BLaER1 treated with 17β-estradiol and CSF1 and Interleukin-3, amounts not matched to agents 10 nM and 100 nM (cell line): ENCODE data around the gene SOCS3.
A peak's percentile ranks its signal among the peaks of the same experiment; 100 is the strongest.

Experiments
- H3K27ac ChIP-seq, 11 experiments: shearing (Covaris generic); formaldehyde crosslinking; 2 replicates each; pipeline ENCODE4 v1.8.1; 2022
- H3K27me3 ChIP-seq, 11 experiments: shearing (Covaris generic); formaldehyde crosslinking; 2 replicates each; pipeline ENCODE4 v1.8.1; 2022
- H3K36me3 ChIP-seq, 11 experiments: shearing (Covaris generic); formaldehyde crosslinking; 2 replicates each; pipeline ENCODE4 v1.8.1; 2022
- H3K4me1 ChIP-seq, 10 experiments: shearing (Covaris generic); formaldehyde crosslinking; 2 replicates each; pipeline ENCODE4 v1.8.1; 2022
- H3K4me2 ChIP-seq, 11 experiments: shearing (Covaris generic); formaldehyde crosslinking; 2 replicates each; pipeline ENCODE4 v1.8.1; 2022
- H3K4me3 ChIP-seq, 10 experiments: shearing (Covaris generic); formaldehyde crosslinking; 2 replicates each; pipeline ENCODE4 v1.8.1; 2022
- H3K9ac ChIP-seq, 11 experiments: shearing (Covaris generic); formaldehyde crosslinking; 2 replicates each; pipeline ENCODE4 v1.8.1; 2022
- H3K9me3 ChIP-seq, 11 experiments: shearing (Covaris generic); formaldehyde crosslinking; replicated peaks in 1 of 11; 2 replicates each; pipeline ENCODE4 v1.8.1; 2022
- H4K20me1 ChIP-seq, 11 experiments: shearing (Covaris generic); formaldehyde crosslinking; 2 replicates each; pipeline ENCODE4 v1.8.1; 2022
- Cebpa-rat ChIP-seq, 11 experiments: shearing (Covaris generic); IDR thresholded peaks; 2 replicates each; pipeline ENCODE4 v1.8.1; 2022

Gene SOCS3

DNA sequence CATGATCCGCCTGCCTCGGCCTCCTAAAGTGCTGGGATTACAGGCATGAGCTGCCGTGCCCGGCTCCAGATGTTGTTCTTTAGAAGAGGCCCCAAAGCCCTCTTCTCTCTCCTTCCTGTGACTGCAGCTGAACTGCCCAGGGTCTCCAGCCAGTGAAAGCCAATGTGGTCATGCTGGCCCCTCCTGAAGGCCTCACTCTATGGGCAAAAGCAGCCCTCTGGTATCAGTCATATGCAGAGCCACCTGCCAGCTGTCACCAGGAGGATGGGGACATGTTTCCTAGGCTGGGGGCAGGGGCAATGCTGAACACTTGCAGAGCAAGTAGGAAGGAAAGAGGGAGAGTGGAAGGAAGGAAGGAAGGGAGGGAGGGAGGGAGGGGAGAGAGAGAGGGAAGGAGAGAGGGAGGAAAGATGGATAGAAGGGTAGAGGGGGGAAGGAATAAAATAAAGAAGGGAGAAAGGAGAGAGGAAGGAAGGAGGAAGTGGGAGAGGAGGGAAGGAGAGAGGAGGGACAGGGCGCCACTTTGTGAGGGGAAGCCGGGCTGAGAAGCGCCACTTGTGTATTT lies 36.0 kb downstream of the SOCS3 start:
- Histone ChIP-seq H3K4me3 (peak overlapping the region in 7 of 10 experiments; percentile 17 to 56 (median 29); a peak in 8 of 20 replicates), H3K9ac (peak overlapping the region; percentile 53 to 86 (median 71); a peak in 21 of 22 replicates), H3K27ac (peak overlapping the region; percentile 60 to 98 (median 84); a peak in 21 of 22 replicates), H3K9me3 (no peaks in the 10 kb centered on the region), H3K36me3 (no peaks in the 10 kb centered on the region), H3K27me3 (no peaks in the 10 kb centered on the region), H4K20me1 (no peaks in the 10 kb centered on the region), H3K4me1 (peaks cover 41 to 79% (median 53%) of the 10 kb centered on the region in 10 experiments), H3K4me2 (peak overlapping the region; percentile 75 to 96 (median 87))
- TF ChIP-seq Cebpa-rat (IDR thresholded peaks at IDR 0.05) = no peak

DNA sequence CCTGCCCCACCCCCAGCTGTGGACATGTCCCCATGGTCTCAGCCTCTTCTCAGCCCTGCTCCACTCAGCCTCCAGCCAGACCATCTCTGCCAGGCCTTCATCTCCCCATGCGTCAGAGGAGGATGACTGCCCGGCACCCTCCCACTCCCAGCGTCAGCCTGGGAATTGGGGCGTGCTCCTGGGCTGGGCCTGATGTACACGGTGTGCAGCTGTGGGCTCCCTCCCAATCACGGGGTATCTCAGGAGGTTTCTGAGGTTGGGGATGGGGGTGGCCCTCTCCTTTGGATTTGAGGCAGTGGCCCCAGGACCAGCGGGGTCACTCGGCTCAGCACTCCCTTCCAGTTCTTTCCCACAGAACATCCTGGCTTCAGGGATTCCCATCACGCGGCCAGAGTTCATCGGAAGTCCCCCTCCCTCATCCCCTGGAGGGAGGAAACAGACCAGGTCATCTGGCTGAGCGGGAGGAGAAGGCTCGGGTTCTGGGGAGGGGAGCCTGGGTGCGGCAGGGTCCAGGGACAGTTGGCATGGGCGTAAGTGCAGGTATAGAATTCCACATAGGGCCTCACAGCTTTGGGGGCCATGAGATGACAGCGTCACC lies 36.9 kb downstream of the SOCS3 start:
- H3K9me3 ChIP-seq = no peaks in the 10 kb centered on the region
- no peaks in the 10 kb centered on the region for H3K27me3 ChIP-seq
- peaks cover 41 to 79% (median 52%) of the 10 kb centered on the region in 10 experiments for H3K4me1 ChIP-seq
- peak overlapping the region; percentile 75 to 96 (median 87) for H3K4me2 ChIP-seq
- H4K20me1 ChIP-seq = no peaks in the 10 kb centered on the region
- H3K9ac ChIP-seq = peak overlapping the region in 8 of 11 experiments; percentile 7 to 86 (median 67); a peak in 11 of 22 replicates
- no peaks in the 10 kb centered on the region for H3K36me3 ChIP-seq
- no peak for TF ChIP-seq Cebpa-rat (IDR thresholded peaks at IDR 0.05)
- H3K4me3 ChIP-seq = no peak overlapping the region
- H3K27ac ChIP-seq = peak overlapping the region; percentile 12 to 98 (median 84); a peak in 19 of 22 replicates

DNA sequence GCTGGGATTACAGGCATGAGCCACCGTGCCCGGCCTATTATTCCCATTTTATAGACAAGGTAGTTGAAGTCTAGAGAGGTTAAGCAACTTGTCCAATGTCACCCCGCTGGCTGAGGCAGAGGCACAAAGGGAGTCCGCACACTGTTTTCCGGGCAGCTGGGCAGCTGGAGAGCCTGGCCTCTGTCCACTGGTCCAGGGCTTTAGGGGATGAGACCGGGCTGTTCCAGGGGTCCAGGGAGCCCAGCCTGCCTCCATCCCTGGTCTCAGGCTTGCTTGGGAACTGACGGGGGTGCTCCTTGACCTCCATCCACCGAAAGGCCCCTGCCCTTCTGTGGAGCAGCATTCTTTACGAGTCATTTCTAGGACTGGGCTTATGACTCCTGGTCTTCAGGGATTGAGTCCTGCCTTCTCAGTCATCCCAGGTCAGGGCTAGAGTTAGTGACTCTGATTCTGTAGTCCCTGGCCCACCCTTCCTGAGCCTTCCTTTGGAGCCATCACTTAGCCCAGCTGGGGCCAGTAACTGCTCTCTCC lies 37.5 kb downstream of the SOCS3 start:
- H3K27ac ChIP-seq = peak overlapping the region; percentile 12 to 98 (median 84); a peak in 18 of 22 replicates
- H4K20me1 ChIP-seq = no peaks in the 10 kb centered on the region

DNA sequence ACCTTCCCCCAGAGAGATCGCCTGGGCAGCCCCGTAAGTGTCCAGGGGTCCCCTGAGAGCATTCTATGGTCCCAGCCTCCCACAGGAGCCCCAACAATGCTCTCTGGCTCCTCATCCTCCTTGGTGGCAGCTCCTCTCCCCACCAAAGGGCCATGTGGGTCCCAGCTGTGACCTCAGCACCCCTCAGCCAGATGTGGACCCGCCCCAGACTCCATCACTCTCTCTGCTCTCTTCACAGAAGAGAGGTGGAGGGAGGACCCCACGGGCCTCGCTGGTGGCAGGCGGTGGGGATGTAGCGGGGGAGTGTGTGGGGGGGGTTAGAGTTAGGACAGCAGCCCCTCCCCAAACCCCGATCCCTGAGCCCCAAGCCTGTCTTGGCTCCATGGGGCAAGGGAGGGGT lies 41.0 kb downstream of the SOCS3 start:
- Histone ChIP-seq H3K4me3 (no peak overlapping the region), H4K20me1 (no peaks in the 10 kb centered on the region), H3K9me3 (no peaks in the 10 kb centered on the region), H3K27ac (peak overlapping the region in 1 of 11 experiments; percentile 12; a peak in 1 of 22 replicates), H3K9ac (peak overlapping the region in 1 of 11 experiments; percentile 43; a peak in 1 of 22 replicates), H3K36me3 (no peaks in the 10 kb centered on the region), H3K4me2 (peak overlapping the region in 4 of 11 experiments; percentile 88 to 98 (median 96); a peak in 6 of 22 replicates), H3K27me3 (peaks cover 0 to 4% (median under 1%) of the 10 kb centered on the region in 11 experiments; a peak in 6 of 22 replicates), H3K4me1 (peaks cover 60 to 90% (median 66%) of the 10 kb centered on the region in 10 experiments)
- TF ChIP-seq Cebpa-rat (IDR thresholded peaks at IDR 0.05) = no peak

More for the DNA sequence above, 37.5 kb downstream of the SOCS3 start:
- Histone ChIP-seq H3K9ac (peak overlapping the region in 6 of 11 experiments; percentile 18 to 86 (median 76); a peak in 9 of 22 replicates), H3K9me3 (no peaks in the 10 kb centered on the region), H3K4me2 (peak overlapping the region; percentile 75 to 96 (median 87)), H3K4me1 (peaks cover 47 to 79% (median 55%) of the 10 kb centered on the region in 10 experiments), H3K4me3 (no peak overlapping the region), H3K36me3 (no peaks in the 10 kb centered on the region), H3K27me3 (no peaks in the 10 kb centered on the region)
- no peak for TF ChIP-seq Cebpa-rat (IDR thresholded peaks at IDR 0.05)

DNA sequence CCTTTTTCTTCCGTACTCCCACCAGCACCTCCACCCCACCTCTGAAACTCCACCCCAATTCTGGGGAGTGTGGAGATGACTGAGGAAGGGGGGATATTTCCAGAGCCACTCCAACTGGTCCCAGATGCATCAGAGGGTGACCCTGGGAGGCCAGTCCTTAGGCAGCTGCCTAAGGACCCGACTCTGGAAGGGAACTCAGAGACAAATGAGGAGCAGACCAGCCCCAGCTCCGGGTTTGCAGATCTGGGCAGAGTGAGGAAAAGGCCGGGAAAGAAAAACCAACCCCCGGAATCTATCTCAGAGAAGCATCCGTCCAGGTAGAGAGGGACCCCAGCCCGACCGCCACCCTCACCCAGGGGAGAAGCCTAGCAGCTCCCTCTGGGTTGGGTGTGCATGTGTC lies 41.5 kb downstream of the SOCS3 start:
- Histone ChIP-seq H3K27me3 (peaks cover 0 to 8% (median 5%) of the 10 kb centered on the region in 11 experiments; a peak in 6 of 22 replicates), H3K4me2 (peak overlapping the region in 7 of 11 experiments; percentile 88 to 98 (median 97); a peak in 12 of 22 replicates), H4K20me1 (no peaks in the 10 kb centered on the region), H3K9ac (peak overlapping the region in 1 of 11 experiments; percentile 43; a peak in 2 of 22 replicates), H3K27ac (peak overlapping the region in 1 of 11 experiments; percentile 26; a peak in 2 of 22 replicates), H3K36me3 (no peaks in the 10 kb centered on the region), H3K4me3 (no peak overlapping the region), H3K9me3 (no peaks in the 10 kb centered on the region), H3K4me1 (peaks cover 60 to 90% (median 66%) of the 10 kb centered on the region in 10 experiments)
- no peak for TF ChIP-seq Cebpa-rat (IDR thresholded peaks at IDR 0.05)

DNA sequence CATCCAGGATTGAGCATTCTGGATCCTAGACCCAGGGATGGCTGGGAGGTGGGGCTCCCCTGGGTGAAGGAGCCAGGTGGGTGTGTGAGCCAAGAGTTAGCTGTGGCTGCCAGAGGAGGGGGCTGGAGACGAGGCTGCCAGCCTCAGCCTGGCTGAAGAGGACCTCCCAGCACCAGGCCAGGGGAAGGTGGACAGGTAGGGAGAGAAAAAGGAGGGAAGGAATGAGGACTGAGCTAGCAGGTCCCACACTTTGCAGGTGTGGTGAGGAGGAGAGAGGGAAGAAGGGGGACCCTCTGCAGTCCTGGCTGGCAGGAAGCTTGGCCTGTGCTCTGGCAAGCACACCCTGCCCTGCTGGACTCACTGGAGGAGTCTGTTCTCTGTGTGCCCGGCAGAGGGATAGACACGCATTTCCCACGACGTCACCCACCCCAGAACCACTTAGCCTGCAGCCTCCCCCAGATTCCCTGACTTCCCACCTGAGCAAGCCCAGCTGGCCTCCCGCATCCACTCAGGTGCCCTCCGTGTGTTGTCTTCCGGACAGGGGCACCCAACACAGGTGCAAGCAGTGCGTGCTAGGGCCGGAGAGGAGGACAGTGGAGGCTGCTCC lies 42.0 kb downstream of the SOCS3 start:
- H3K36me3 ChIP-seq = no peaks in the 10 kb centered on the region
- H3K9me3 ChIP-seq = no peaks in the 10 kb centered on the region
- H3K27me3 ChIP-seq = peaks cover 0 to 13% (median 5%) of the 10 kb centered on the region in 11 experiments; a peak in 6 of 22 replicates
- peak overlapping the region in 2 of 11 experiments; percentile 26 to 38; a peak in 5 of 22 replicates for H3K27ac ChIP-seq
- H3K4me3 ChIP-seq = peak overlapping the region in 1 of 10 experiments; percentile 9; a peak in 2 of 20 replicates
- H3K4me2 ChIP-seq = peak overlapping the region; percentile 85 to 98 (median 97)
- peaks cover 55 to 90% (median 64%) of the 10 kb centered on the region in 10 experiments for H3K4me1 ChIP-seq
- no peak for TF ChIP-seq Cebpa-rat (IDR thresholded peaks at IDR 0.05)
- no peaks in the 10 kb centered on the region for H4K20me1 ChIP-seq
- H3K9ac ChIP-seq = peak overlapping the region in 2 of 11 experiments; percentile 43 to 53; a peak in 3 of 22 replicates

DNA sequence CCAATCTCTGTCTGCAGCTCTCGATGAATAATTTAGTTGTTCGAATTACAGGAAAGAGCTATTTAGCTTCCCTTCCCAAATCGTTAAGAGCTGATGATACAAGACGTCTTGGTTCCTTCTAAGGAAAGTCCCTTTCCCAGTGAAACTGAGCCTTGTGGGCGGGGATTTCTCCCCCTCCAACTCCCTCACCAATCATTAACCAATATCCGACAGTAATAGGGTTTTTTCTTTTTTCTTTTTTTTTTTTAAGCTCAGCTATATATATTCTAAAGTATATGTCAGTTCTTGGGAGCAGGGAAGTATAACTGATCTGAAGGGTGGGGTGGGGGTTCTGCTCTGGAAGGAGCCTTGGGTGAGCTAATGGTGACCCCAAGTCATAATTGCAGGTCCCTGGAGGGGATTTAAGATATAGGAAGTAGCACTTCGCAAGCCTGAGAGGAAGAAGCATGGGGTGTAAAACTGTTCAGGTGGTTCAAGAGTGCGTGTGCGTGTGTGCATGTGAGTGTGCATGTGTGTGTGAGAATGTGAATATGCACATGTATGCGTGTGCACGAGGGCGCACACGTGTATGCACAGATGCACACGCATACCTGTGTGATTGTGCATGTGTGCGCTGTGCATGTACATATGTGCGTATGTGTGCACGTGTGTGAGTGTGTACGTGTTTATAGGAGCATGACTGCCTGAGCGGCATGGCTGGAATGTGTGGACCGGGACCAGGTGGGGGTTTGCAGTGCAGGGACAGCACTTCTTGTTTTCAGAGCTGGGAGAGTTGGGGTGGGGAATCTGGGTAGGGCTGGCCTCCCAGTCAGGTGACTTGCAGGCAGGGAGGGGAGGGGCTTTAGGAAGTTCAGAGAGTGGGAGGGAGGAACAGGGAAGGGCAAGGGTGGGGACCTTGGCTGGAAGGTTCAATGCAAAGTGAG lies 42.7 kb downstream of the SOCS3 start:
- Histone ChIP-seq H3K4me2 (peak overlapping the region; percentile 85 to 98 (median 97)), H3K4me1 (peaks cover 48 to 86% (median 56%) of the 10 kb centered on the region in 10 experiments), H3K4me3 (peak overlapping the region in 1 of 10 experiments; percentile 9; a peak in 1 of 20 replicates), H3K9ac (peak overlapping the region in 4 of 11 experiments; percentile 49 to 81 (median 74); a peak in 6 of 22 replicates), H4K20me1 (no peaks in the 10 kb centered on the region), H3K27ac (peak overlapping the region in 9 of 11 experiments; percentile 39 to 86 (median 68); a peak in 12 of 22 replicates), H3K36me3 (no peaks in the 10 kb centered on the region), H3K9me3 (no peaks in the 10 kb centered on the region), H3K27me3 (peaks cover 0 to 14% (median 5%) of the 10 kb centered on the region in 11 experiments; a peak in 6 of 22 replicates)
- TF ChIP-seq Cebpa-rat (IDR thresholded peaks at IDR 0.05) = no peak
